Thoracic aorta (tissue), 2 donors: ENCODE data around the gene MDM4. TPM values are rescaled to one million over a fixed set of nuclear protein-coding genes. Genes with fewer than 3 reads are reported as not detected.

Source experiments
- ATAC-seq: fragments of 150-250 bp; one replicate; pipeline ENCODE4 v1.8.0; 2017; ENCODE audit warnings: low read depth; ENCODE audit not compliant: insufficient number of reproducible peaks, low FRiP score
- DNase-seq: peaks from one replicate; pipeline ENCODE4 v3.0.0-alpha.2; 2020; ENCODE audit warnings: low spot score
- H3K27ac ChIP-seq, 2 donors: fragments of 200-600 bp; sonication (generic); 1 replicate in 1 of 2; 2 replicates in 1 of 2; pipeline ENCODE4 v1.5.1; 2016; ENCODE audit warnings: mild to moderate bottlenecking in 2 of 2, moderate library complexity in 2 of 2
- H3K27me3 ChIP-seq: fragments of 200-600 bp; sonication (generic); replicated peaks from 2 replicates; pipeline ENCODE4 v1.6.0; 2016; ENCODE audit warnings: mild to moderate bottlenecking; ENCODE audit not compliant: insufficient read depth
- H3K36me3 ChIP-seq: fragments of 200-600 bp; sonication (generic); one replicate; pipeline ENCODE4 v1.5.1; 2016
- H3K4me1 ChIP-seq, 2 donors: fragments of 200-600 bp; sonication (generic); 1 replicate in 1 of 2; 2 replicates in 1 of 2; pipeline versions ENCODE4 v1.5.1 to v1.6.0; 2016; ENCODE audit warnings: low read depth in 2 of 2, mild to moderate bottlenecking in 1 of 2; ENCODE audit not compliant: control insufficient read depth in 1 of 2
- H3K4me3 ChIP-seq: fragments of 200-600 bp; sonication (generic); 2 replicates; pipeline ENCODE4 v1.5.1; 2016; ENCODE audit warnings: mild to moderate bottlenecking
- H3K9me3 ChIP-seq: fragments of 200-600 bp; sonication (generic); 2 replicates; pipeline ENCODE4 v1.5.1; 2016
- CTCF ChIP-seq: fragments of 200-600 bp; sonication (generic); IDR thresholded peaks from one replicate; pipeline ENCODE4 v1.5.1; 2019; ENCODE audit warnings: antibody characterized with exemption
- total RNA-seq, 2 donors: library from RNA; depleted of rRNA; stranded (reverse); fragments of >200 nt; gene quantifications; one replicate each; pipeline versions ENCODE4 v1.1.0 to v1.2.3, GENCODE V29; 2016

MDM4 gene
- total RNA-seq, 2 donors from 2014 or later = 79.9 to 126 TPM

GRCh38 chr1:204545881-204546280 lies 29.7 kb downstream of the MDM4 start:
- ATAC-seq (no peak), DNase-seq (no peak)
- no peak overlapping the region for H3K4me3 ChIP-seq
- H3K9me3 ChIP-seq = no peaks in the 10 kb centered on the region
- H3K27ac ChIP-seq = no peak overlapping the region
- H3K27me3 ChIP-seq = no peaks in the 10 kb centered on the region
- H3K36me3 ChIP-seq = peaks cover 61% of the 10 kb centered on the region
- TF ChIP-seq CTCF = no peak
- no peaks in the 10 kb centered on the region for H3K4me1 ChIP-seq

- H3K36me3 ChIP-seq = peaks cover 54% of the 10 kb centered on the region
- DNase-seq = no peak
- H3K27me3 ChIP-seq = no peaks in the 10 kb centered on the region
- H3K4me1 ChIP-seq = no peaks in the 10 kb centered on the region
- H3K9me3 ChIP-seq = no peaks in the 10 kb centered on the region
- no peak for TF ChIP-seq CTCF
- H3K4me3 ChIP-seq = no peak overlapping the region
- no peak for ATAC-seq
- H3K27ac ChIP-seq = no peak overlapping the region
Observed at GRCh38 chr1:204548265-204548664, 32.1 kb downstream of the MDM4 start.

- Histone ChIP-seq H3K27ac (no peak overlapping the region), H3K4me1 (no peaks in the 10 kb centered on the region), H3K36me3 (peaks cover 48% of the 10 kb centered on the region), H3K27me3 (no peaks in the 10 kb centered on the region), H3K4me3 (no peak overlapping the region), H3K9me3 (no peaks in the 10 kb centered on the region)
- DNase-seq = no peak
- no peak for ATAC-seq
- TF ChIP-seq CTCF = no peak
Observed at GRCh38 chr1:204549313-204549712, 33.1 kb downstream of the MDM4 start.

GRCh38 chr1:204550926-204551325 lies 34.7 kb downstream of the MDM4 start:
- peaks cover 55% of the 10 kb centered on the region for H3K36me3 ChIP-seq
- no peaks in the 10 kb centered on the region for H3K27me3 ChIP-seq
- ATAC-seq = no peak
- H3K4me1 ChIP-seq = no peaks in the 10 kb centered on the region
- no peaks in the 10 kb centered on the region for H3K9me3 ChIP-seq
- H3K4me3 ChIP-seq = no peak overlapping the region
- no peak overlapping the region for H3K27ac ChIP-seq
- DNase-seq = no peak
- no peak for TF ChIP-seq CTCF

- TF ChIP-seq CTCF = no peak
- H3K4me3 ChIP-seq = no peak overlapping the region
- no peak overlapping the region for H3K27ac ChIP-seq
- H3K4me1 ChIP-seq = no peaks in the 10 kb centered on the region
- no peaks in the 10 kb centered on the region for H3K27me3 ChIP-seq
- ATAC-seq (no peak), DNase-seq (no peak)
- H3K36me3 ChIP-seq = peaks cover 15% of the 10 kb centered on the region
- H3K9me3 ChIP-seq = no peaks in the 10 kb centered on the region
Observed at GRCh38 chr1:204556458-204557052, 40.3 kb downstream of the MDM4 start.
